Fibroblast of skin of left quadriceps (primary cell): ENCODE measurements around the gene ATP8B3.

Experiments
- DNase-seq, 2 experiments: peaks; one replicate each; pipeline ENCODE4 v3.0.0-alpha.2; 2013; ENCODE audit warnings: low read depth in 2 of 2

ATP8B3 gene, protein sequence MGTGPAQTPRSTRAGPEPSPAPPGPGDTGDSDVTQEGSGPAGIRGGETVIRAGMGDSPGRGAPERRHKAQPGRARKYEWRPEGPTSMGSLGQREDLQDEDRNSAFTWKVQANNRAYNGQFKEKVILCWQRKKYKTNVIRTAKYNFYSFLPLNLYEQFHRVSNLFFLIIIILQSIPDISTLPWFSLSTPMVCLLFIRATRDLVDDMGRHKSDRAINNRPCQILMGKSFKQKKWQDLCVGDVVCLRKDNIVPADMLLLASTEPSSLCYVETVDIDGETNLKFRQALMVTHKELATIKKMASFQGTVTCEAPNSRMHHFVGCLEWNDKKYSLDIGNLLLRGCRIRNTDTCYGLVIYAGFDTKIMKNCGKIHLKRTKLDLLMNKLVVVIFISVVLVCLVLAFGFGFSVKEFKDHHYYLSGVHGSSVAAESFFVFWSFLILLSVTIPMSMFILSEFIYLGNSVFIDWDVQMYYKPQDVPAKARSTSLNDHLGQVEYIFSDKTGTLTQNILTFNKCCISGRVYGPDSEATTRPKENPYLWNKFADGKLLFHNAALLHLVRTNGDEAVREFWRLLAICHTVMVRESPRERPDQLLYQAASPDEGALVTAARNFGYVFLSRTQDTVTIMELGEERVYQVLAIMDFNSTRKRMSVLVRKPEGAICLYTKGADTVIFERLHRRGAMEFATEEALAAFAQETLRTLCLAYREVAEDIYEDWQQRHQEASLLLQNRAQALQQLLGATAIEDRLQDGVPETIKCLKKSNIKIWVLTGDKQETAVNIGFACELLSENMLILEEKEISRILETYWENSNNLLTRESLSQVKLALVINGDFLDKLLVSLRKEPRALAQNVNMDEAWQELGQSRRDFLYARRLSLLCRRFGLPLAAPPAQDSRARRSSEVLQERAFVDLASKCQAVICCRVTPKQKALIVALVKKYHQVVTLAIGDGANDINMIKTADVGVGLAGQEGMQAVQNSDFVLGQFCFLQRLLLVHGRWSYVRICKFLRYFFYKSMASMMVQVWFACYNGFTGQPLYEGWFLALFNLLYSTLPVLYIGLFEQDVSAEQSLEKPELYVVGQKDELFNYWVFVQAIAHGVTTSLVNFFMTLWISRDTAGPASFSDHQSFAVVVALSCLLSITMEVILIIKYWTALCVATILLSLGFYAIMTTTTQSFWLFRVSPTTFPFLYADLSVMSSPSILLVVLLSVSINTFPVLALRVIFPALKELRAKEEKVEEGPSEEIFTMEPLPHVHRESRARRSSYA (N-terminal part only)

DNA sequence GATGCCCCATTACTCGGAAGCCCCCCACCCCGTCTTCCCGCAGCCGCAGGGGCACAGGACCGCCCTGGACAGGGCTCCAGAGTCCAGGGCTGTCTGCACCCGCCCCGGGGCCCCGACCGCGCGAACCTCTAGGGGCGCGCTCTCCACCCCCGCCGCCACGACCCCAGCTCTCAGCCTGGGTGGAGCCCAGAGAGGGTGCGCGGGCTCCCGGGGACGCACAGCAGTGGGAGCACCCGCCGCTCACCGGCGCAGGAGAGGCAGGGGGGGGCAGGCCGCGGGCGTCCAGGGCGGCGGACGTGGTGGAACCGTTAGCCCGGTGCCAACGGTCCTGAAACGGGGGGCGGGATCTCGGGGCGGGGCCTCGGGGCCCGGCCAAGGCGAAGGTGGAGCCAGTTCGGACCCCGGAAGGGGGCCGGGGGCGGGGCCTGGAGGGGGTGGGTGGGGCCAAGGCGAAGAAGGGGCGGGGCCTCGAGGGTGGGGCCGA lies at the start of gene ATP8B3:
Gene ATP8B3, minus strand, starts transcription at position 335 of the 484 bp plus-strand sequence. CDS start 540 bp downstream, outside the sequence.
- DNase-seq, result no peak

- DNase-seq, result no peak
These were observed 49.5 kb upstream of the ATP8B3 start for GRCh38 chr19:1861599-1862031.

DNA sequence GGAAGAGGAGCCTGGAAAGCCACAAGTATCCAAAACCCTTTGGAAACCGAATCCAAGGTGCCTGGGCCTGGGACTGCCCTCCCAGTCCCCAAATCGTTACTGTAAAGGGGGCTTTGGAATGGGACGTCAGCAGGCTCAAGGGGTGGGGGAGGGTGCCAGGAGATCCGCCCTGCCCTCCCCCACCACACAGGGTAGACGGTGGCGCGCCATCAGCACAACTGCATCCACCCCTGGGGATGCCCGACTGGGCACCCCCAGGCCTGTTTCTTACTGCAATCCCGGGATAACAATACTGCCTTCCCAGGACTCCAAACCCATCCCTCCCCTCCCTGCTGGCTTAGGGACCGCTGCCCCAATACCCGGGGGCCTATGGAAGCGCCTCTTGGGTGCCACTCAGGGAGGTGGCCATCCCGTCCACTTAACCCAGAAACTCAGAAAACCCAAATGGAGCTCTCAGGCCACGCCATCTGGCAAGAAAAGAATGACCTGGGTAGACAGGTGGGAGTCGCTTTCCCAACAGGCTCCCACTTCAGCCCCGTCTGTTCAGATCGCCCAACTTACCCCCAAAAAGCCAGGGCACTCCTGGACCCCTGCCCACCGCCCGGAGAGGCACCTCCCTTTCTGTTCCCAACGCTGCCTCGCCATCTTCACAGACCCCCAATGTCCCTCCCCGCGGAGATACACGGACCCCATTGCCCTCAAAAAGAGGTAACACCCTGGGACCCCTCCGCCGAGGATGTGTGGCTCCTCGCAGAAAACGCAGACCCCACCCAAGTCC lies 48.9 kb upstream of the ATP8B3 start:
- DNase-seq, result no peak

DNA sequence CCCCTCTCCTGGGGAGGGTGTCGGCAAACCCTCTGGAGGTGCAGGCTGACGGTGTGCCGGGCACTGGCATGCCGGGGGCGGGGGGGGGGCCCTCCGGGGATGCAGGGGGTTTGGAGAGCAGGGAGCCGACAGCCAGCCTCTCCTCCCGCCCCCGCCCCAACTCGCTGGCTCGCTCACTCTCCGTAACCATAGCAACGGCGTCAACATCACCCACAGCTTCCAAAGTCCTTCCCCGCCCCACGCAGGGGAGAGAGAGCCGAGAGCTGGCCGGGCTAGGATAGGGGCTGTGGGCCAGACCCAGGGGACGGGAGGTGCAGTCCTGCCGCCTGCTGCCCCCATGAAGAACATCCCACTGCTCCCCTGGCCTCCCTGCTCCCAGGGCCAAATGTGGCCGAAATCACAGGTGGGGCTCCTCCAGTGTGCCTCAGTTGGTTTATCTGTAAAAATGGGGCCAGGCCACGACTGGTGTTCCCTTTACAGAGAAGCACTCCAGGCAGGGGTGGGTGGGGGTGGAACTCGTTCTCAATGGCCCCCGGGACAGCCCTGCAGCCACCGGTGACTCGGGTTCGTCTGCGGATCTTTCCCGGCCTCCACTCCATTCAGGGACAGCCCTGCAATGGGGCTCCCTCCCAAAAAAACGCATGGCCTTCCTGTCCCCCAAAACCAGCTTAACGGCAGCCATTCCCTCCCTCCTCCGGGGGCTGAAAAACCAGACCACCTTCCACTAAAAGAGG lies 48.1 kb upstream of the ATP8B3 start:
- DNase-seq, result peak in 1 of 2 experiments; percentile 35

DNA sequence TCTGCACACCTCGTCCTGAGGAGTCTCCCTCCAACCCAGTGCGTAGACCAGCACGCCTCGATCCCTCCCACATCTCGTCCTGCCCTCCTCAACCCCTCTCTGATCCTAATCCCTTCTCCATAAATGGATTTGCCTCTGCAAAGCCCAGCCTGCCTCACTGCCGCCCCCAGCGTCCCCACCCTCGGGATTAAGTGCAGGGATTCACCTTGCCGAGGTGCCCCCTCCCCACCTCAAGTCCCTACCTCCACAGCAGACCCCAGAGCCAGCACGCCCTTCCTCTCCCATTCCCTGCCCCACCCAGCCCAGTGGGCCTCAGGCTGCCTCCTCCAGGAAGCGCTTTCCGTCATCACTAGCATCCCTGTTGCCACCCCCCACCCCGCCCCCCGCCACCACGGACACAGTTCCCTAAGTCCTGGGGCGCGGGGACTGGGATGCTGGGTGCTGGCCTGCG lies 47.3 kb upstream of the ATP8B3 start:
- DNase-seq, result no peak

DNA sequence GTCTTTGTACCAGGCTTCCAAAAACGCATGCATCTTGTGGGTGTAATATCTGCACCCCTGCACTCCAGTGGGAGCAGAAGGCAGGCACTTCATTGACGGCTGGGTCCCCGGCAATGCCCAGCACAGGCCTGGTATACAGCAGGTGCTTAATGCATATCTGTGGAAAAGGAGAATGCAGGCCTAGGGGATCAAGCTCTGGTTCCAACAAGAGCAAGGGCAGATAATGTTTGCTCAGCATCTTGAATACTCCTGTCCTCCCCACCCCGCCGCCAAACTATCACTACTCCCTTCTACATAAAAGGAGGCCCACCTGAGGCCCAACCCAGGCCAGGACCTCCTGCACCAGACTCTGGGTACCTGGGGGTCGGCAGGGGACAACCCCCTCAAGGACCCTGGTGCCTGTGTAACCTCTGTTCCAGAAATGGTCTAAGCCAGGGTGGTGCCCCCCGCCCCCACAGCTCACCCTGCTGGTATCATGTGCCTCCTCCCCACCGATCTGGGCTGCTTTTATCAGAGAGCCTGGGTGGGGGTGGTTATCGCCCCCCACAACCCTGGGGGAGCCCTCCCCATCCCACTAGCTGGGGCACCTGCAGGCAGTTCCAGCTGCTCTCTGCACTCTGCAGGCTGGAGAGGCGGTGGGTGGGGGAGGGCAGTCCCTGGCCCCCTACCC lies 46.5 kb upstream of the ATP8B3 start:
- no peak for DNase-seq

GRCh38 chr19:1857648-1858326 lies 45.7 kb upstream of the ATP8B3 start:
- no peak for DNase-seq

GRCh38 chr19:1856698-1857603 lies 44.9 kb upstream of the ATP8B3 start:
- DNase-seq, result no peak

- no peak for DNase-seq
These were observed 44.2 kb upstream of the ATP8B3 start for GRCh38 chr19:1856345-1856697.

DNA sequence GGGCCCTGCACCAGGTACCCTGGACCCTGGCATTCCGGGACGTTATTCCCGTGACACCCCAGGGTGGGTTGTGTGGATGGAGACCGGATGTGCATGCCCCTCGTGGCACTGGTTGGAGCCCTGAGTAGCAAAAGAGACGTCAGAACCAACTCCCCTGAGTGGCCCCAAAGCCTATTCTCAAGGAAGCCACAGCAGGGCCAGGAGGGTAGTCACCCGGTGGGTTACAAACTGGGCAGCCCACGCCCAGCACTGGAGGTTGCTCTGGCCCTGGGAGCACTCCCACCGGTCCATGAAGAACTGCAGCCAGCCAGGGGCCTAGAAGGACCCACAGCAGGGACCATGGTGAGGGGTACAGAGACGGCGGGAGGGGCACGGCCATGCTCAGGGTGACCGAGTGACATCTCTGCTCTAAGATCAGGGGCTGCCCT lies 43.8 kb upstream of the ATP8B3 start:
- DNase-seq, result no peak

GRCh38 chr19:1855040-1855827 lies 43.2 kb upstream of the ATP8B3 start:
- DNase-seq, result peak; percentile 70 to 75

GRCh38 chr19:1854542-1855039 lies 42.5 kb upstream of the ATP8B3 start:
- DNase-seq, result no peak

- no peak for DNase-seq
These were observed 42.0 kb upstream of the ATP8B3 start for GRCh38 chr19:1854039-1854541.

GRCh38 chr19:1853295-1854038 lies 41.4 kb upstream of the ATP8B3 start:
- DNase-seq, result peak in 1 of 2 experiments; percentile 41

GRCh38 chr19:1852581-1853128 lies 40.6 kb upstream of the ATP8B3 start:
- no peak for DNase-seq
